HCT116 (cell line): ENCODE data around the gene CLOCK. TPM values are rescaled to one million over a fixed set of nuclear protein-coding genes. Genes with fewer than 3 reads are reported as not detected.

Experiments used
- ATAC-seq: fragments of 200-7000 bp; cut with Tn5 transposase; 2 replicates; pipeline ENCODE4 v1.9.1; 2020; ENCODE audit warnings: mild to moderate bottlenecking, moderate library complexity
- BruUV-seq: library from RNA; stranded (reverse); fragments of 400-500 nt; replicated peaks from 2 replicates; lab custom pipeline; 2021; lab: Mats Ljungman, UMichigan
- CTCF ChIA-PET: fragments of 300-600 bp; sonication (Branson Sonifier 250); formaldehyde crosslinking; loops from one replicate; lab custom pipeline; 2021; ENCODE audit warnings: antibody characterized with exemption; lab: Charles Lee
- POLR2A ChIA-PET: fragments of 300-600, 350-600 bp; sonication (Branson Sonifier 250); formaldehyde crosslinking; loops from one replicate; lab custom pipeline; 2021; ENCODE audit warnings: antibody characterized with exemption; lab: Charles Lee
- RAD21 ChIA-PET, 2 experiments: fragments of 300-600 bp; sonication (Branson Sonifier 250); formaldehyde crosslinking; loops; one replicate each; lab custom pipeline; 2023; ENCODE audit warnings: low total read pairs in 2 of 2; ENCODE audit not compliant: uncharacterized antibody in 2 of 2, unreplicated experiment in 2 of 2, low non-redundant PET in 1 of 2; lab: Charles Lee
- DNase-seq: peaks from one replicate; pipeline ENCODE4 v3.0.0-alpha.2; 2010; ENCODE audit warnings: low read depth, low spot score
- H2AFZ ChIP-seq: fragments of 200-600 bp; shearing (Covaris generic), sonication (generic); 2 replicates; pipeline ENCODE4 v1.6.1; 2017; ENCODE audit warnings: low read depth, mixed run types, mixed read lengths, antibody characterized with exemption, low read length; ENCODE audit not compliant: poor library complexity, severe bottlenecking
- H3K27ac ChIP-seq: 2 replicates; pipeline ENCODE4 v1.5.1; 2012; ENCODE audit warnings: low read depth, low read length
- H3K27me3 ChIP-seq: fragments of 200-600 bp; sonication (generic); 2 replicates; pipeline ENCODE4 v1.6.1; 2016; ENCODE audit warnings: mixed run types, low read length, mixed read lengths; ENCODE audit not compliant: insufficient read depth
- H3K36me3 ChIP-seq, 2 experiments: fragments of 200-500 bp in 1 of 2; fragments of 200-600 bp in 1 of 2; sonication (Bioruptor generic) in 1 of 2; sonication (generic) in 1 of 2; 2 replicates each; pipeline versions ENCODE4 v1.5.1 to v1.6.1; 2014 to 2016; ENCODE audit warnings: low read length in 2 of 2, inconsistent platforms in 1 of 2, mixed read lengths in 1 of 2, mixed run types in 1 of 2; ENCODE audit not compliant: insufficient read depth in 2 of 2, control insufficient read depth in 1 of 2
- H3K4me1 ChIP-seq, 2 experiments: fragments of 200-600 bp in 1 of 2; sonication (generic) in 1 of 2; 2 replicates each; pipeline versions ENCODE4 v1.5.1 to v1.6.1; 2012 to 2017; ENCODE audit warnings: low read length in 2 of 2, inconsistent platforms in 1 of 2, mild to moderate bottlenecking in 1 of 2, mixed read lengths in 1 of 2, mixed run types in 1 of 2, moderate library complexity in 1 of 2; ENCODE audit not compliant: insufficient read depth in 2 of 2, control insufficient read depth in 1 of 2
- H3K4me2 ChIP-seq: fragments of 200-600 bp; sonication (generic); 2 replicates; pipeline ENCODE4 v1.6.1; 2017; ENCODE audit warnings: mixed run types, low read length, mixed read lengths
- H3K4me3 ChIP-seq, 2 experiments: fragments of 200-600 bp in 1 of 2; sonication (generic) in 1 of 2; replicated peaks in 1 of 2; 2 replicates each; pipeline ENCODE4 v1.5.1; 2011 to 2016; ENCODE audit warnings: low read length in 2 of 2, control low read depth in 1 of 2, low read depth in 1 of 2, mild to moderate bottlenecking in 1 of 2, mixed read lengths in 1 of 2, mixed run types in 1 of 2
- H3K79me2 ChIP-seq: fragments of 200-600 bp; sonication (generic); 2 replicates; pipeline ENCODE4 v1.6.1; 2017; ENCODE audit warnings: mild to moderate bottlenecking, mixed run types, low read length, moderate library complexity, mixed read lengths; ENCODE audit not compliant: insufficient read depth
- H3K9ac ChIP-seq: fragments of 200-600 bp; sonication (generic); 2 replicates; pipeline ENCODE4 v1.6.1; 2016; ENCODE audit warnings: low read length, mixed read lengths
- H3K9me2 ChIP-seq: fragments of 200-600 bp; sonication (generic), shearing (Covaris generic); 2 replicates; pipeline ENCODE4 v1.6.1; 2017; ENCODE audit warnings: mixed run types, mild to moderate bottlenecking, moderate library complexity; ENCODE audit not compliant: insufficient read depth
- H3K9me3 ChIP-seq, 2 experiments: fragments of 200-500 bp in 1 of 2; fragments of 200-600 bp in 1 of 2; sonication (Bioruptor generic) in 1 of 2; sonication (generic) in 1 of 2; 2 replicates each; pipeline ENCODE4 v1.6.1; 2014 to 2017; ENCODE audit warnings: low read length in 2 of 2, mixed read lengths in 2 of 2, inconsistent platforms in 1 of 2, low read depth in 1 of 2, mild to moderate bottlenecking in 1 of 2, mixed run types in 1 of 2, moderate library complexity in 1 of 2; ENCODE audit not compliant: control insufficient read depth in 1 of 2, insufficient read depth in 1 of 2
- H4K20me1 ChIP-seq: fragments of 200-600 bp; sonication (generic), shearing (Covaris generic); 2 replicates; pipeline ENCODE4 v1.6.1; 2017; ENCODE audit warnings: mixed run types, mild to moderate bottlenecking, moderate library complexity; ENCODE audit not compliant: insufficient read depth
- CBX3 ChIP-seq: IDR thresholded peaks from 2 replicates; pipeline ENCODE4 v1.6.1; 2012; ENCODE audit warnings: low read depth
- CEBPB ChIP-seq: IDR thresholded peaks from 2 replicates; pipeline ENCODE4 v1.6.1; 2012; ENCODE audit warnings: low read depth
- EGR1 ChIP-seq: IDR thresholded peaks from 2 replicates; pipeline ENCODE4 v1.6.1; 2012; ENCODE audit warnings: low read depth
- MAX ChIP-seq: IDR thresholded peaks from 2 replicates; pipeline ENCODE4 v1.6.1; 2012
- SIN3A ChIP-seq: IDR thresholded peaks from 2 replicates; pipeline ENCODE4 v1.6.1; 2012; ENCODE audit warnings: low read depth
- SP1 ChIP-seq: IDR thresholded peaks from 2 replicates; pipeline ENCODE4 v1.6.1; 2012; ENCODE audit warnings: low read depth
- YY1 ChIP-seq: IDR thresholded peaks from 2 replicates; pipeline ENCODE4 v1.6.1; 2011; ENCODE audit warnings: low read length, low read depth, moderate library complexity, mild to moderate bottlenecking; ENCODE audit not compliant: insufficient replicate concordance; ENCODE audit errors: extremely low read depth
- intact Hi-C: fragments of 100-400 bp; cut with micrococcal nuclease; formaldehyde crosslinking; loops from 2 replicates; pipeline ENCODE4 v1.10.0; 2022
- total RNA-seq: library from RNA; stranded (reverse); gene quantifications from one replicate; pipeline ENCODE4 v1.2.1, GENCODE V29; 2021; ENCODE audit not compliant: unreplicated experiment
- TF ChIP-seq, protein P1 (sequence below): IDR thresholded peaks from 2 replicates; pipeline ENCODE4 v1.6.1; 2011; ENCODE audit warnings: mild to moderate bottlenecking, low read length, moderate library complexity; ENCODE audit not compliant: insufficient replicate concordance; ENCODE audit errors: extremely low read depth
- TF ChIP-seq, protein P2 (sequence below): IDR thresholded peaks from 2 replicates; pipeline ENCODE4 v1.6.1; 2012; ENCODE audit warnings: low read depth

The CLOCK gene
- total RNA-seq, 1 experiment from 2014 or later, result 38.7 TPM

- TF ChIP-seq, protein P1, sequence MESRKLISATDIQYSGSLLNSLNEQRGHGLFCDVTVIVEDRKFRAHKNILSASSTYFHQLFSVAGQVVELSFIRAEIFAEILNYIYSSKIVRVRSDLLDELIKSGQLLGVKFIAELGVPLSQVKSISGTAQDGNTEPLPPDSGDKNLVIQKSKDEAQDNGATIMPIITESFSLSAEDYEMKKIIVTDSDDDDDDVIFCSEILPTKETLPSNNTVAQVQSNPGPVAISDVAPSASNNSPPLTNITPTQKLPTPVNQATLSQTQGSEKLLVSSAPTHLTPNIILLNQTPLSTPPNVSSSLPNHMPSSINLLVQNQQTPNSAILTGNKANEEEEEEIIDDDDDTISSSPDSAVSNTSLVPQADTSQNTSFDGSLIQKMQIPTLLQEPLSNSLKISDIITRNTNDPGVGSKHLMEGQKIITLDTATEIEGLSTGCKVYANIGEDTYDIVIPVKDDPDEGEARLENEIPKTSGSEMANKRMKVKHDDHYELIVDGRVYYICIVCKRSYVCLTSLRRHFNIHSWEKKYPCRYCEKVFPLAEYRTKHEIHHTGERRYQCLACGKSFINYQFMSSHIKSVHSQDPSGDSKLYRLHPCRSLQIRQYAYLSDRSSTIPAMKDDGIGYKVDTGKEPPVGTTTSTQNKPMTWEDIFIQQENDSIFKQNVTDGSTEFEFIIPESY, result no peak
- TF ChIP-seq MAX (no peak), CBX3 (no peak), YY1 (no peak)
- TF ChIP-seq, protein P2, sequence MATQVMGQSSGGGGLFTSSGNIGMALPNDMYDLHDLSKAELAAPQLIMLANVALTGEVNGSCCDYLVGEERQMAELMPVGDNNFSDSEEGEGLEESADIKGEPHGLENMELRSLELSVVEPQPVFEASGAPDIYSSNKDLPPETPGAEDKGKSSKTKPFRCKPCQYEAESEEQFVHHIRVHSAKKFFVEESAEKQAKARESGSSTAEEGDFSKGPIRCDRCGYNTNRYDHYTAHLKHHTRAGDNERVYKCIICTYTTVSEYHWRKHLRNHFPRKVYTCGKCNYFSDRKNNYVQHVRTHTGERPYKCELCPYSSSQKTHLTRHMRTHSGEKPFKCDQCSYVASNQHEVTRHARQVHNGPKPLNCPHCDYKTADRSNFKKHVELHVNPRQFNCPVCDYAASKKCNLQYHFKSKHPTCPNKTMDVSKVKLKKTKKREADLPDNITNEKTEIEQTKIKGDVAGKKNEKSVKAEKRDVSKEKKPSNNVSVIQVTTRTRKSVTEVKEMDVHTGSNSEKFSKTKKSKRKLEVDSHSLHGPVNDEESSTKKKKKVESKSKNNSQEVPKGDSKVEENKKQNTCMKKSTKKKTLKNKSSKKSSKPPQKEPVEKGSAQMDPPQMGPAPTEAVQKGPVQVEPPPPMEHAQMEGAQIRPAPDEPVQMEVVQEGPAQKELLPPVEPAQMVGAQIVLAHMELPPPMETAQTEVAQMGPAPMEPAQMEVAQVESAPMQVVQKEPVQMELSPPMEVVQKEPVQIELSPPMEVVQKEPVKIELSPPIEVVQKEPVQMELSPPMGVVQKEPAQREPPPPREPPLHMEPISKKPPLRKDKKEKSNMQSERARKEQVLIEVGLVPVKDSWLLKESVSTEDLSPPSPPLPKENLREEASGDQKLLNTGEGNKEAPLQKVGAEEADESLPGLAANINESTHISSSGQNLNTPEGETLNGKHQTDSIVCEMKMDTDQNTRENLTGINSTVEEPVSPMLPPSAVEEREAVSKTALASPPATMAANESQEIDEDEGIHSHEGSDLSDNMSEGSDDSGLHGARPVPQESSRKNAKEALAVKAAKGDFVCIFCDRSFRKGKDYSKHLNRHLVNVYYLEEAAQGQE, result no peak
- TF ChIP-seq, all 23 proteins: peak for 0
Measured at GRCh38 chr4:55416176-55416575, 130.5 kb downstream of the CLOCK start (continued).

DNA sequence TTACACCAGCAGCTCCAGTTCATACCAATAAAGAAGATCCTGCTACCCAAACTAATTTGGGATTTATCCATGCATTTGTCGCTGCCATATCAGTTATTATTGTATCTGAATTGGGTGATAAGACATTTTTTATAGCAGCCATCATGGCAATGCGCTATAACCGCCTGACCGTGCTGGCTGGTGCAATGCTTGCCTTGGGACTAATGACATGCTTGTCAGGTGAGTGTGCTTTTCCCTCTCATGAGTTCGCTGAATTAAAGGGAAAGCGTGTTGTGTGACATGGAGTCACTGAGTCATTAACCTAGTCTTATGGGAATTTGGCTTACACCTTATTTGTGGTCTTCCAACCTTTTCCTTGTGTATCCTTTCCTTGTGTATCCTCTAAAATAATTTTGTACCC, 135.1 kb downstream of the CLOCK start:
- peaks cover 12 to 26% of the 10 kb centered on the region in 2 experiments; a peak in 3 of 4 replicates for H3K36me3 ChIP-seq
- ChIA-PET POLR2A (no interaction called here), CTCF (no interaction called here), RAD21 (no interaction called here)
- DNase-seq (no peak), ATAC-seq (no peak)
- peaks cover 17% of the 10 kb centered on the region; the same call in 1 of the 2 replicates for H4K20me1 ChIP-seq
- intact Hi-C loops, result no loop called here
- no TSS peak for BruUV-seq
- no peaks in the 10 kb centered on the region for H3K9me2 ChIP-seq
- no peak overlapping the region for H3K9ac ChIP-seq
- H3K9me3 ChIP-seq, result no peaks in the 10 kb centered on the region
- H3K4me3 ChIP-seq, result no peak overlapping the region
- no peak overlapping the region for H3K4me2 ChIP-seq
- TF ChIP-seq SP1, result no peak
- TF ChIP-seq CEBPB, result no peak
- TF ChIP-seq, protein P1, result no peak
- TF ChIP-seq SIN3A, result no peak
- no peak for TF ChIP-seq EGR1
- no peak for TF ChIP-seq YY1
- TF ChIP-seq, protein P2, result no peak
- TF ChIP-seq, all 23 proteins: peak for 0
- Histone ChIP-seq H3K4me1 (no peaks in the 10 kb centered on the region), H2AFZ (no peak overlapping the region), H3K79me2 (peaks cover 100% of the 10 kb centered on the region), H3K27ac (no peak overlapping the region), H3K27me3 (no peaks in the 10 kb centered on the region)
